IPS-18c (cell line): ENCODE measurements around the gene DIP2A.
"Not testable (repeated sequence)": the region's sequence is repeated elsewhere in the genome, so short reads cannot be mapped to it uniquely, and the experiment has no call there.

Source experiments
- H3K4me3 ChIP-seq: 2 replicates; pipeline ENCODE4 v1.7.0; 2013; ENCODE audit warnings: low read depth, mild to moderate bottlenecking, low read length, moderate library complexity; ENCODE audit not compliant: insufficient read depth
- H3K9me3 ChIP-seq: one replicate; pipeline ENCODE4 v1.6.1; 2013; ENCODE audit warnings: mild to moderate bottlenecking, low read length, moderate library complexity; ENCODE audit not compliant: control insufficient read depth, insufficient read depth

Gene DIP2A

GRCh38 chr21:46570631-46571030 is 111.9 kb downstream of the DIP2A start:
- no peaks in the 10 kb centered on the region for H3K9me3 ChIP-seq
- H3K4me3 ChIP-seq, result no peak overlapping the region

GRCh38 chr21:46572850-46573249 is 114.2 kb downstream of the DIP2A start:
- Histone ChIP-seq H3K9me3 (no peaks in the 10 kb centered on the region), H3K4me3 (no peak overlapping the region)

- H3K9me3 ChIP-seq, H3K4me3 ChIP-seq: not testable (repeated sequence)
Measured at GRCh38 chr21:46577786-46578185, 119.1 kb downstream of the DIP2A start.

- H3K4me3 ChIP-seq, H3K9me3 ChIP-seq: not testable (repeated sequence)
Measured at GRCh38 chr21:46579394-46579793, 120.7 kb downstream of the DIP2A start.

- Histone ChIP-seq H3K4me3 (no peak overlapping the region), H3K9me3 (no peaks in the 10 kb centered on the region)
Measured at GRCh38 chr21:46581780-46582307, 123.2 kb downstream of the DIP2A start.

GRCh38 chr21:46585191-46585953 is 126.7 kb downstream of the DIP2A start:
- Histone ChIP-seq H3K4me3 (no peak overlapping the region), H3K9me3 (no peaks in the 10 kb centered on the region)

- no peak overlapping the region for H3K4me3 ChIP-seq
- H3K9me3 ChIP-seq, result peaks cover 3% of the 10 kb centered on the region
Measured at GRCh38 chr21:46594276-46594675, 135.6 kb downstream of the DIP2A start.

GRCh38 chr21:46596201-46596600 is 137.5 kb downstream of the DIP2A start:
- Histone ChIP-seq H3K4me3 (no peak overlapping the region), H3K9me3 (peaks cover 3% of the 10 kb centered on the region)

- peaks cover 3% of the 10 kb centered on the region for H3K9me3 ChIP-seq
- H3K4me3 ChIP-seq, result no peak overlapping the region
Measured at GRCh38 chr21:46597031-46597430, 138.3 kb downstream of the DIP2A start.

GRCh38 chr21:46597896-46598343 is 139.2 kb downstream of the DIP2A start:
- Histone ChIP-seq H3K4me3 (no peak overlapping the region; the same call in 1 of the 2 replicates), H3K9me3 (peaks cover 3% of the 10 kb centered on the region)

GRCh38 chr21:46598581-46599572 is 140.2 kb downstream of the DIP2A start:
- Histone ChIP-seq H3K9me3 (peaks cover 3% of the 10 kb centered on the region), H3K4me3 (no peak overlapping the region)

- H3K4me3 ChIP-seq, result no peak overlapping the region
- no peaks in the 10 kb centered on the region for H3K9me3 ChIP-seq
Measured at GRCh38 chr21:46600305-46600704, 141.6 kb downstream of the DIP2A start.

- no peaks in the 10 kb centered on the region for H3K9me3 ChIP-seq
- no peak overlapping the region for H3K4me3 ChIP-seq
Measured at GRCh38 chr21:46600978-46601377, 142.3 kb downstream of the DIP2A start.

GRCh38 chr21:46603228-46603627 is 144.5 kb downstream of the DIP2A start:
- H3K4me3 ChIP-seq, result no peak overlapping the region
- no peaks in the 10 kb centered on the region for H3K9me3 ChIP-seq

GRCh38 chr21:46604329-46604974 is 145.8 kb downstream of the DIP2A start:
- Histone ChIP-seq H3K4me3 (no peak overlapping the region), H3K9me3 (no peaks in the 10 kb centered on the region)

GRCh38 chr21:46604975-46605766 is 146.5 kb downstream of the DIP2A start, which contains the start of gene S100B:
Gene S100B, minus strand, starts transcription at chr21:46605082. Its CDS starts 2,667 bp downstream, at chr21:46602415.
- H3K9me3 ChIP-seq, result no peaks in the 10 kb centered on the region
- no peak within 1 kb of the TSS for H3K4me3 ChIP-seq
